Spleen (tissue), 7 donors: ENCODE results near the gene LEMD3.

Experiments
- CTCF ChIP-seq, 11 experiments: fragments of 200-600 bp in 7 of 11; fragments of 450-650 bp in 4 of 11; sonication (generic) in 4 of 11; IDR thresholded peaks in 8 of 11; conservative IDR thresholded peaks in 3 of 11; 1 replicate in 7 of 11; 2 replicates in 4 of 11; pipeline versions ENCODE4 v1.4.0 to v1.8.0; 2016 to 2021; ENCODE audit warnings: antibody characterized with exemption in 11 of 11, inconsistent platforms in 4 of 11, mild to moderate bottlenecking in 1 of 11
- POLR2A ChIP-seq, 3 donors: fragments of 450-650 bp; IDR thresholded peaks; one replicate each; pipeline ENCODE4 v1.5.1; 2017; ENCODE audit warnings: antibody characterized with exemption in 3 of 3, mild to moderate bottlenecking in 1 of 3
- donor health status: DM: no; HTN: no; CAD: no; lungs with moderate emphysema.
- donor health status: DM: no; HTN: no; CAD: no.
- donor health status: DM: no; HTN: no; CAD: no.

GRCh38 chr12:65140738-65141137 is 28.6 kb upstream of the LEMD3 start:
- TF ChIP-seq CTCF (IDR thresholded peaks at IDR 0.05 in 8 of 11, conservative IDR thresholded peaks at IDR 0.05 in 3 of 11) = no peak
- no peak for TF ChIP-seq POLR2A (IDR thresholded peaks at IDR 0.05)
